GM15510 (cell line): ENCODE measurements around the gene ARID4B.

Experiments
- POLR2A ChIP-seq: IDR thresholded peaks from 3 replicates; pipeline ENCODE4 v1.6.1; 2011; ENCODE audit warnings: borderline replicate concordance; ENCODE audit not compliant: insufficient read length; ENCODE audit errors: extremely low read depth

The ARID4B gene

GRCh38 chr1:235317168-235317567 lies 10.8 kb downstream of the ARID4B start:
- TF ChIP-seq POLR2A = no peak

- no peak for TF ChIP-seq POLR2A
Measured at GRCh38 chr1:235315735-235316134, 12.2 kb downstream of the ARID4B start.

- TF ChIP-seq POLR2A = no peak
Measured at GRCh38 chr1:235315173-235315572, 12.8 kb downstream of the ARID4B start.

- no peak for TF ChIP-seq POLR2A
Measured at GRCh38 chr1:235313931-235314678, 13.9 kb downstream of the ARID4B start.

GRCh38 chr1:235313262-235313661 lies 14.7 kb downstream of the ARID4B start:
- TF ChIP-seq POLR2A = no peak

- no peak for TF ChIP-seq POLR2A
Measured at GRCh38 chr1:235307158-235308124, 20.5 kb downstream of the ARID4B start.

GRCh38 chr1:235304549-235305451 lies 23.2 kb downstream of the ARID4B start:
- TF ChIP-seq POLR2A = no peak

- TF ChIP-seq POLR2A = no peak
Measured at GRCh38 chr1:235302143-235302542, 25.8 kb downstream of the ARID4B start.

GRCh38 chr1:235299169-235299858 lies 28.7 kb downstream of the ARID4B start:
- TF ChIP-seq POLR2A = no peak

GRCh38 chr1:235298758-235299157 lies 29.2 kb downstream of the ARID4B start:
- TF ChIP-seq POLR2A = no peak

GRCh38 chr1:235297579-235297978 lies 30.4 kb downstream of the ARID4B start:
- no peak for TF ChIP-seq POLR2A

GRCh38 chr1:235296729-235297128 lies 31.2 kb downstream of the ARID4B start:
- TF ChIP-seq POLR2A = no peak

GRCh38 chr1:235295902-235296350 lies 32.1 kb downstream of the ARID4B start:
- no peak for TF ChIP-seq POLR2A
